Transverse colon (tissue), 4 donors: ENCODE data around the gene FAN1. TPM values are rescaled to one million over a fixed set of nuclear protein-coding genes. Genes with fewer than 3 reads are reported as not detected.

ENCODE experiments used
- DNase-seq: peaks from one replicate; pipeline ENCODE4 v3.0.0-alpha.2; 2019
- H3K27ac ChIP-seq, 4 donors: fragments of 200-600 bp; sonication (generic); 2 replicates each; pipeline ENCODE4 v1.5.1; 2016 to 2018; ENCODE audit warnings: inconsistent platforms in 4 of 4
- H3K27me3 ChIP-seq: fragments of 200-600 bp; sonication (generic); 2 replicates; pipeline ENCODE4 v1.5.1; 2017; ENCODE audit warnings: inconsistent platforms
- H3K36me3 ChIP-seq, 4 donors: fragments of 200-600 bp; sonication (generic); 2 replicates each; pipeline ENCODE4 v1.5.1; 2017 to 2019; ENCODE audit warnings: inconsistent platforms in 4 of 4
- H3K4me1 ChIP-seq, 4 donors: fragments of 200-600 bp; sonication (generic); 2 replicates each; pipeline ENCODE4 v1.5.1; 2017 to 2020; ENCODE audit warnings: inconsistent platforms in 4 of 4
- H3K4me3 ChIP-seq, 4 donors: fragments of 200-600 bp; sonication (generic); 1 replicate in 1 of 4; 2 replicates in 3 of 4; pipeline versions ENCODE4 v1.5.1 to v1.6.1; 2017 to 2019; ENCODE audit warnings: inconsistent platforms in 4 of 4
- H3K9me3 ChIP-seq, 2 donors: fragments of 200-600 bp; sonication (generic); 2 replicates each; pipeline ENCODE4 v1.5.1; 2017 to 2019; ENCODE audit warnings: inconsistent platforms in 2 of 2
- EP300 ChIP-seq: sonication (generic); formaldehyde crosslinking; IDR thresholded peaks from one replicate; pipeline ENCODE4 v1.6.1; 2017; ENCODE audit warnings: antibody characterized with exemption, low read depth
- POLR2A ChIP-seq: fragments of 450-650 bp; IDR thresholded peaks from one replicate; pipeline ENCODE4 v1.6.1; 2016; ENCODE audit warnings: antibody characterized with exemption, mild to moderate bottlenecking, moderate library complexity
- POLR2AphosphoS5 ChIP-seq, 3 donors: sonication (generic); formaldehyde crosslinking; IDR thresholded peaks; one replicate each; pipeline ENCODE4 v1.6.1; 2016; ENCODE audit warnings: antibody characterized with exemption in 3 of 3
- WGBS, 2 donors: methylation state at CpG; one replicate each; pipeline ENCODE4 v1.1.5; 2018; ENCODE audit warnings: low coverage in 1 of 2; 5-methylcytosine and 5-hydroxymethylcytosine counted together
- in situ Hi-C, 4 donors: fragments of 200-750 bp; cut with MboI; loops; one replicate each; pipeline versions ENCODE4 v1.15.0 to v1.15.1; 2017; ENCODE audit warnings: low sequenced_read_pairs in 3 of 4, low pct_ligation_motif_present in 1 of 4, low pct_unique_long_range_greater_than_20kb in 1 of 4
- intact Hi-C: fragments of 100-400 bp; cut with DNase I; formaldehyde crosslinking; loops from one replicate; pipeline ENCODE4 v1.15.1; 2023; ENCODE audit warnings: low total_unique reads
- total RNA-seq, 4 donors: library from RNA; depleted of rRNA; stranded (reverse); fragments of >200 nt; gene quantifications; one replicate each; pipeline ENCODE4 v1.1.0, GENCODE V29; 2016
- TF ChIP-seq, protein P1 (sequence below), 5 experiments: fragments of 200-600 bp in 3 of 5; fragments of 450-650 bp in 2 of 5; sonication (generic) in 3 of 5; IDR thresholded peaks; 1 replicate in 2 of 5; 2 replicates in 3 of 5; pipeline ENCODE4 v1.5.1; 2016 to 2017; ENCODE audit warnings: antibody characterized with exemption in 5 of 5, inconsistent platforms in 3 of 5, mild to moderate bottlenecking in 2 of 5, moderate library complexity in 1 of 5

FAN1 gene
- total RNA-seq, 4 donors from 2014 or later = 8.6 to 34.8 (median 16.9) TPM

DNA sequence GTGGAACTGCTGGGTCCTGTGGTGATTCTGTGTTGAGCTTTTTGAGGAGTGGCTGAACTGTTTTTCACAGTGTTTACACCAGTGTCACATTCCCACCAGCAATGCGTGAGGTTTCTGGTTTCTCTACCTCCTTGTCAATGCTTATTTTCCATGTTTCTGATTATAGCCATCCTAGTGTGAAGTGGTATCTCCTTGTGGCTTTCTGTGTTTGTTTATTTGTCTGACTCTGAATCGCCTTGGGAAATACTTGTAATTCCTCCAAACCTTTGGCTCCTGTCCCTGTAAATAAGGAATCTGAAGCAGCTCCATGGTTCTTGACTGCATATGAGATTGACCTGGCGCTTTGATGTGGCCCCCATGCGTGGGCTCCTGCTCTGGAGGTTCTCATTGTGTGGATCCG, 20.6 kb downstream of the FAN1 start:
- 82 to 94% methylated on average over 4 to 5 of the region's 5 CpGs for WGBS, 2 donors
- H3K27me3 ChIP-seq = no peaks in the 10 kb centered on the region
- H3K4me3 ChIP-seq = no peak overlapping the region
- TF ChIP-seq POLR2AphosphoS5 (IDR thresholded peaks at IDR 0.05) (no peak), EP300 (no peak), POLR2A (no peak)
- TF ChIP-seq, protein P1, sequence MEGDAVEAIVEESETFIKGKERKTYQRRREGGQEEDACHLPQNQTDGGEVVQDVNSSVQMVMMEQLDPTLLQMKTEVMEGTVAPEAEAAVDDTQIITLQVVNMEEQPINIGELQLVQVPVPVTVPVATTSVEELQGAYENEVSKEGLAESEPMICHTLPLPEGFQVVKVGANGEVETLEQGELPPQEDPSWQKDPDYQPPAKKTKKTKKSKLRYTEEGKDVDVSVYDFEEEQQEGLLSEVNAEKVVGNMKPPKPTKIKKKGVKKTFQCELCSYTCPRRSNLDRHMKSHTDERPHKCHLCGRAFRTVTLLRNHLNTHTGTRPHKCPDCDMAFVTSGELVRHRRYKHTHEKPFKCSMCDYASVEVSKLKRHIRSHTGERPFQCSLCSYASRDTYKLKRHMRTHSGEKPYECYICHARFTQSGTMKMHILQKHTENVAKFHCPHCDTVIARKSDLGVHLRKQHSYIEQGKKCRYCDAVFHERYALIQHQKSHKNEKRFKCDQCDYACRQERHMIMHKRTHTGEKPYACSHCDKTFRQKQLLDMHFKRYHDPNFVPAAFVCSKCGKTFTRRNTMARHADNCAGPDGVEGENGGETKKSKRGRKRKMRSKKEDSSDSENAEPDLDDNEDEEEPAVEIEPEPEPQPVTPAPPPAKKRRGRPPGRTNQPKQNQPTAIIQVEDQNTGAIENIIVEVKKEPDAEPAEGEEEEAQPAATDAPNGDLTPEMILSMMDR (IDR thresholded peaks at IDR 0.05) = no peak
- in situ Hi-C loops = no loop called here
- peaks cover 0 to 28% (median 13%) of the 10 kb centered on the region in 4 donors for H3K36me3 ChIP-seq
- peaks cover 0 to 6% (median 2%) of the 10 kb centered on the region in 4 donors for H3K4me1 ChIP-seq
- intact Hi-C loops = no loop called here
- DNase-seq = no peak
- no peaks in the 10 kb centered on the region for H3K9me3 ChIP-seq
- no peak overlapping the region for H3K27ac ChIP-seq

DNA sequence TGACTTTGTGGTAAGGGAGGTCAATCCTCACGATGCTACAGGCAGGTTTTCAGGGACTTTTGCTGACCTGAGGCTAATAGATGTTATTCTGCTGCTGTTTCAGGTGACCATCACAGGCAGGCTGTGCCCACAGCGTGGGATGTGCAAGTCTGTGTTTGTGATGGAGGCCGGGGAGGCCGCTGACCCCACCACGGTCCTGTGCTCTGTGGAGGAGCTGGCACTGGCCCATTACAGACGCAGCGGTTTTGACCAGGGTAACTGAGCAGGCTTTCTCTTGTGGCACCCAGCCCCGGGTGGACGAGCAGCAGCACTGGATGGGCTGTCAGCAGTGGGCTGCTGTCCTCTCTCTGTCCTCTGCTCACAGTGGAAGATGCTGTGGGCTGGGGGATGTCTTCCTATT, 22.0 kb downstream of the FAN1 start:
- TF ChIP-seq EP300 (no peak), POLR2A (no peak), POLR2AphosphoS5 (IDR thresholded peaks at IDR 0.05) (no peak)
- TF ChIP-seq, protein P1 (IDR thresholded peaks at IDR 0.05) = no peak
- H3K36me3 ChIP-seq = peaks cover 0 to 36% (median 17%) of the 10 kb centered on the region in 4 donors
- intact Hi-C loops (no loop called here), in situ Hi-C loops (no loop called here)
- no peak overlapping the region for H3K27ac ChIP-seq
- peaks cover 0 to 6% (median 2%) of the 10 kb centered on the region in 4 donors for H3K4me1 ChIP-seq
- no peaks in the 10 kb centered on the region for H3K9me3 ChIP-seq
- no peak overlapping the region for H3K4me3 ChIP-seq
- no peaks in the 10 kb centered on the region for H3K27me3 ChIP-seq
- no peak for DNase-seq
- WGBS, 2 donors = 93% methylated on average over 9 of the region's 9 CpGs; no CpG with 5 or more reads in 1 of the 2 donors

DNA sequence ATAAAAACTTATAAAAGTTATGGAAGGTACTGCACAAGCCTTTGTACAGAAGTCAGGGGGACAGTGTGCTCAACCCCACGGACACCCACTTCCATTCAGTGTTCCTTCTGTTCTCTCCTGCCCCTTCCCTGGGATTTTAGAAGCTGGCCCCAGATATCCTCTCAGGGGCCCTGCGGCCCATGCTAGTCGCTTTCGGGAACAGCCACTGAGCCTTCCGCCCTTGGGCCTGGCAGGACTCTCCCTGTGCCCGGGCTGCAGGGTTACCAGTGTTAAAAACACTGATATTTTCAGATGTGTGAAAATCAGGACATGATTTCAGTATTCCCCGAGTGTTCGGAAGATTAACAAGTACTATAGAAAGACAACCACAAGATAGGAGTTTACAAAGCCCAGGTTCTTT, 22.4 kb downstream of the FAN1 start:
- Histone ChIP-seq H3K36me3 (peaks cover 0 to 38% (median 18%) of the 10 kb centered on the region in 4 donors), H3K4me3 (no peak overlapping the region), H3K9me3 (no peaks in the 10 kb centered on the region), H3K27me3 (no peaks in the 10 kb centered on the region), H3K4me1 (peaks cover 0 to 6% (median 2%) of the 10 kb centered on the region in 4 donors), H3K27ac (no peak overlapping the region)
- intact Hi-C loops (no loop called here), in situ Hi-C loops (no loop called here)
- WGBS, 2 donors = 98 to 100% methylated on average over 2 to 8 of the region's 8 CpGs
- TF ChIP-seq, protein P1 (IDR thresholded peaks at IDR 0.05) = no peak
- TF ChIP-seq POLR2A (no peak), POLR2AphosphoS5 (IDR thresholded peaks at IDR 0.05) (no peak), EP300 (no peak)
- no peak for DNase-seq

DNA sequence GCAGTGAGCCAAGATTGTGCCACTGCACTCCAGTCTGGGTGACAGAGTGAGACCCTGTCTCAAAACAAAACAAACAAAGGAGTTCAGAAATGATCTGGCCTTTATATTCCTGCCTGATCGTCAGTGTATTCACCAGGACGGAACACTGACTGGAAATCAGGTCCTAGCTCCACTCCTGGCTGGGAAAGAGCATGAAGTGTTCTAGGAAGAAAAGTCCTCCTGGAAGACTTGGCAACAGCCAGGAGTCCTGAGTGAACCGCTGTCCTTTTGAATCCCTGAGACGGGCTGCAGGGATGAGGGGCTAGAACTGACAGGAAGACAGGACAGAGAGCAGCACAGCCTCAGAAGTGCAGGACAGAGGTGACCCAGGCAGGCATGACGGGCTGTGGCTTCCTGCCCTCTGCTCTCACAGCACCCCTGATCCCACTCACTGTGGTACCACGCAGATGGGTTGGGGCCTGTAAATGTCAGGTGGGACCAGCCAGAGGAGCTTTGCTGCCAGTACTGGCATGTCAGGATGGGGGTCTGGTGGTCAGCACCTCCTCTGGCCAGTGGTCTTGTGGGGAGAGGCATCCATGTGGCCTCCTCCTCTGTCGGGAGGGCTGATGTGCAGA, 23.5 kb downstream of the FAN1 start:
- Histone ChIP-seq H3K4me3 (no peak overlapping the region), H3K9me3 (no peaks in the 10 kb centered on the region), H3K4me1 (peaks cover 0 to 6% (median 2%) of the 10 kb centered on the region in 4 donors), H3K27ac (no peak overlapping the region), H3K36me3 (peaks cover 0 to 42% (median 21%) of the 10 kb centered on the region in 4 donors), H3K27me3 (no peaks in the 10 kb centered on the region)
- in situ Hi-C loops = no loop called here
- intact Hi-C loops = no loop called here
- WGBS, 2 donors = 89 to 100% methylated on average over 1 to 7 of the region's 7 CpGs
- TF ChIP-seq EP300 (no peak), POLR2AphosphoS5 (IDR thresholded peaks at IDR 0.05) (no peak), POLR2A (no peak)
- TF ChIP-seq, protein P1 (IDR thresholded peaks at IDR 0.05) = no peak
- no peak for DNase-seq
